IMR-90 (cell line): ENCODE measurements around the gene DHRS12.

ENCODE experiments used
- MAFK ChIP-seq: IDR thresholded peaks from 2 replicates; pipeline ENCODE4 v1.6.1; 2012; ENCODE audit warnings: low read depth, low read length, improper control_type of control experiment
- MAZ ChIP-seq: IDR thresholded peaks from 2 replicates; pipeline ENCODE4 v1.6.1; 2012; ENCODE audit warnings: low read depth, mild to moderate bottlenecking, low read length, improper control_type of control experiment, moderate library complexity, borderline replicate concordance
- MXI1 ChIP-seq: IDR thresholded peaks from 2 replicates; pipeline ENCODE4 v1.6.1; 2012; ENCODE audit warnings: low read depth, mild to moderate bottlenecking, low read length, moderate library complexity, borderline replicate concordance
- NFE2L2 ChIP-seq: fragments of 150-350 bp; IDR thresholded peaks from 2 replicates; pipeline ENCODE4 v1.6.1; 2016; ENCODE audit warnings: low read depth, mild to moderate bottlenecking, low read length
- POLR2A ChIP-seq: IDR thresholded peaks from 2 replicates; pipeline ENCODE4 v1.6.1; 2012; ENCODE audit warnings: mild to moderate bottlenecking, low read depth, low read length
- RFX5 ChIP-seq: IDR thresholded peaks from 2 replicates; pipeline ENCODE4 v1.8.0; 2012; ENCODE audit warnings: low read depth, mild to moderate bottlenecking, low read length, moderate library complexity
- SMC3 ChIP-seq: fragments of 150-350 bp; IDR thresholded peaks from 2 replicates; pipeline ENCODE4 v1.6.1; 2016; ENCODE audit warnings: low read depth, mild to moderate bottlenecking, antibody characterized with exemption, low read length, moderate library complexity
- USF2 ChIP-seq: fragments of 150-350 bp; IDR thresholded peaks from 2 replicates; pipeline ENCODE4 v1.6.1; 2017; ENCODE audit warnings: mild to moderate bottlenecking, antibody characterized with exemption, low read length, low read depth
- TF ChIP-seq, protein P1 (sequence below): conservative IDR thresholded peaks from 2 replicates; pipeline ENCODE4 v1.5.1; 2012; ENCODE audit warnings: mild to moderate bottlenecking, low read depth, low read length, improper control_type of control experiment

DNA sequence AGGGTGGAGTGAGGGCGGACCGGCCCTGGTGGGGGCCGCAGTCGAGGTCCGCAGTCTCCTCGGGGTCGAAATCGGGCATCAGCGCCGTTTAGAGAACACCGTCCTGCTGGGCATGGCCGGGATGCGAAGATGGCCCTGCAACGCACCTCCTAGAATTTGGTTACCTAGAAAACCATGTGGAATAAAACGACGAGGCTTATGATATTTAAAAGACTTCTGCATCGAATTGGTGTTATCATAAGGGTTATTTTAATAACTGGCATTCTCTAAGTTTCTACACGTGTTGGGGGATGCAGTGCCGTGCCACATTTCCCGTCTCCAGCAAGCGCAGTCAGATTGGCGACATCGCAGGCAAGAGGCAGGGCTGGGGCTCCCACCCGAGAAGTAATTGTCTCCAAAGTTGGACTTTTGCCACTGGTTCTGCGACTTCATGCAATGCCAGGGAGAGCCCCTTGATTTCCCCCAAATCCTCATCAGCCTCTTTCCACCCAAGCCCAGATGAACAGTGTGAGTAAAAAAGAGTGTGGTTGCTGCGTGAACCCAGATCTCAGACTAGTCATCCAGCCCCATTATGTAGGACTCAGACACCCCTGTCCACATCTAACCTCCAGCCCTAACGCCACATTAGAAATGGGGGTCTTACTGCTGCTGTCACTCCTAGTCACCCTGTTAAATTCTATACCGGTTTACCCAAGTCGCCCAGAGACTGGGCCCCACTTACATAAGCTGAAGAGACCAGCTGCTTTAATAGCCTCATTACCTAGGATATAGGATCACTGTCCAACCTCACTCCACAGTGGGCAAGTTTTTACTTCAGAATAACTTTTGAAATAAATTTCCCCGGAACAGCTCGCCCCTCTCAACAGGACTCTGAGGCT is 571 bp upstream of the DHRS12 start:
- TF ChIP-seq, protein P1, sequence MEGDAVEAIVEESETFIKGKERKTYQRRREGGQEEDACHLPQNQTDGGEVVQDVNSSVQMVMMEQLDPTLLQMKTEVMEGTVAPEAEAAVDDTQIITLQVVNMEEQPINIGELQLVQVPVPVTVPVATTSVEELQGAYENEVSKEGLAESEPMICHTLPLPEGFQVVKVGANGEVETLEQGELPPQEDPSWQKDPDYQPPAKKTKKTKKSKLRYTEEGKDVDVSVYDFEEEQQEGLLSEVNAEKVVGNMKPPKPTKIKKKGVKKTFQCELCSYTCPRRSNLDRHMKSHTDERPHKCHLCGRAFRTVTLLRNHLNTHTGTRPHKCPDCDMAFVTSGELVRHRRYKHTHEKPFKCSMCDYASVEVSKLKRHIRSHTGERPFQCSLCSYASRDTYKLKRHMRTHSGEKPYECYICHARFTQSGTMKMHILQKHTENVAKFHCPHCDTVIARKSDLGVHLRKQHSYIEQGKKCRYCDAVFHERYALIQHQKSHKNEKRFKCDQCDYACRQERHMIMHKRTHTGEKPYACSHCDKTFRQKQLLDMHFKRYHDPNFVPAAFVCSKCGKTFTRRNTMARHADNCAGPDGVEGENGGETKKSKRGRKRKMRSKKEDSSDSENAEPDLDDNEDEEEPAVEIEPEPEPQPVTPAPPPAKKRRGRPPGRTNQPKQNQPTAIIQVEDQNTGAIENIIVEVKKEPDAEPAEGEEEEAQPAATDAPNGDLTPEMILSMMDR = no peak
- TF ChIP-seq RFX5 (no peak), POLR2A (no peak), MAZ (no peak), MXI1 (no peak; the same call in 1 of the 2 replicates), NFE2L2 (no peak), USF2 (no peak), SMC3 (no peak), MAFK (no peak)
